SK-N-MC (cell line): ENCODE results near the gene TLR10.

Source experiments
- EZH2 ChIP-seq: fragments of 200-600 bp; sonication (generic); IDR thresholded peaks from one replicate; pipeline ENCODE4 v1.6.1; 2017; ENCODE audit warnings: antibody characterized with exemption
- FOXP2 ChIP-seq: optimal IDR thresholded peaks from 2 replicates; pipeline ENCODE3; 2011; ENCODE audit warnings: mild to moderate bottlenecking, moderate library complexity; ENCODE audit not compliant: insufficient read depth; ENCODE audit errors: extremely low read length, control extremely low read depth
- POLR2AphosphoS5 ChIP-seq: IDR thresholded peaks from 2 replicates; pipeline ENCODE4 v1.6.1; 2012; ENCODE audit warnings: mild to moderate bottlenecking, low read depth, low read length, borderline replicate concordance

GRCh38 chr4:38815885-38816782 is 33.3 kb upstream of the TLR10 start:
- no peak for TF ChIP-seq EZH2
- TF ChIP-seq POLR2AphosphoS5: no peak
- TF ChIP-seq FOXP2: no peak
